Lung (tissue), 12 donors: ENCODE data around the gene ENDOV. TPM values are rescaled to one million over a fixed set of nuclear protein-coding genes. Genes with fewer than 3 reads are reported as not detected.
"Not testable (repeated sequence)": the region's sequence is repeated elsewhere in the genome, so short reads cannot be mapped to it uniquely, and the experiment has no call there.

ENCODE experiments used
- ATAC-seq: fragments of 200-7000 bp; cut with Tn5 transposase; one replicate; pipeline ENCODE4 v1.9.1; 2020; ENCODE audit warnings: moderate number of reproducible peaks; ENCODE audit not compliant: insufficient read depth, low FRiP score
- DNase-seq, 3 donors: peaks; one replicate each; pipeline ENCODE4 v3.0.0-alpha.2; 2013 to 2017
- H3K27ac ChIP-seq, 2 donors: one replicate each; pipeline ENCODE4 v1.5.1; 2013; ENCODE audit warnings: mild to moderate bottlenecking in 2 of 2, moderate library complexity in 2 of 2, control low read depth in 1 of 2, inconsistent platforms in 1 of 2, low read depth in 1 of 2, low read length in 1 of 2
- H3K27me3 ChIP-seq, 3 donors: one replicate each; pipeline ENCODE4 v1.5.1; 2013; ENCODE audit warnings: low read length in 2 of 3; ENCODE audit not compliant: control insufficient read depth in 3 of 3, insufficient read depth in 3 of 3
- H3K36me3 ChIP-seq, 4 donors: one replicate each; pipeline ENCODE4 v1.5.1; 2013; ENCODE audit warnings: low read length in 4 of 4, mild to moderate bottlenecking in 1 of 4, moderate library complexity in 1 of 4; ENCODE audit not compliant: control insufficient read depth in 4 of 4, insufficient read depth in 4 of 4
- H3K4me1 ChIP-seq, 5 donors: one replicate each; pipeline ENCODE4 v1.5.1; 2013; ENCODE audit warnings: low read length in 5 of 5, mild to moderate bottlenecking in 2 of 5, moderate library complexity in 1 of 5; ENCODE audit not compliant: control insufficient read depth in 5 of 5, insufficient read depth in 5 of 5
- H3K4me3 ChIP-seq: one replicate; pipeline ENCODE4 v1.5.1; 2013; ENCODE audit warnings: mild to moderate bottlenecking, control low read depth, moderate library complexity
- H3K9ac ChIP-seq, 2 donors: one replicate each; pipeline ENCODE4 v1.5.1; 2013; ENCODE audit warnings: low read length in 2 of 2, control low read depth in 1 of 2; ENCODE audit not compliant: insufficient read depth in 1 of 2
- H3K9me3 ChIP-seq, 4 donors: one replicate each; pipeline ENCODE4 v1.5.1; 2013; ENCODE audit warnings: low read length in 3 of 4, mild to moderate bottlenecking in 1 of 4, moderate library complexity in 1 of 4; ENCODE audit not compliant: control insufficient read depth in 4 of 4, insufficient read depth in 3 of 4
- CTCF ChIP-seq: IDR thresholded peaks from 2 replicates; pipeline ENCODE4 v1.5.1; 2012; ENCODE audit warnings: mild to moderate bottlenecking; ENCODE audit errors: control extremely low read depth, extremely low read depth
- WGBS, 2 donors: extraction: QIAGEN DNeasy Blood & Tissue Kit; methylation state at CpG; one replicate each; pipeline ENCODE4 v1.1.7; 2013; 5-methylcytosine and 5-hydroxymethylcytosine counted together
- polyA plus RNA-seq, 2 donors: library from polyadenylated mRNA; stranded (reverse); fragments of 200-250 nt; gene quantifications; one replicate each; pipeline ENCODE4 v1.2.1, GENCODE V29; 2013
- total RNA-seq, 2 donors: library from RNA; depleted of rRNA in 1 of 2; stranded (reverse); fragments of >200 nt in 1 of 2; gene quantifications; one replicate each; pipeline ENCODE4 v1.2.1, GENCODE V29; 2014 to 2021
- donor health status: control.
- donor health status: control.
- donor health status: Bipolar disorder and iron deficiency.
- donor health status: healthy.
- donor health status: DM: yes; HTN: yes; CAD: no.

ENDOV gene
- total and polyA plus RNA-seq, 4 donors: 11.8 to 28.8 (median 22.4) TPM

DNA sequence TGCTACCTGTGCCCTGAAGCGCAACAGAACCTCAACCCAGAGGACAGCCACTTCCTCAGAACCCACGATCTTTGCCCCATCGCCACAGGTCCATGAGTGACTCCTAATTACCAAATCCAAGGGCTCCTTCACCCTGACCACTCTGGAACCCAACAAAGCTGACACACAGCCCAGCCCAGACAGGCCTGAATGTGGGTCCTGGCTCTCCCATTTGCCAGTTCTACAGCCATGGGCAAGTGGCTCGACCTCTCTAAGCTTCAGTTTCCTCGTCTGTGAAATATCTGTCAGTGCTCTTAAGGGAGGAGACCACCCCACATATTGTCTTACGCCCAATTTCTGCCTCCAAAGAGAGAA lies 18.0 kb upstream of the ENDOV start:
- DNase-seq (no peak), ATAC-seq (no peak)
- WGBS, 2 donors: 81 to 85% methylated on average over 6 of the region's 6 CpGs
- H3K4me1 ChIP-seq: peaks cover 0 to 28% (median 7%) of the 10 kb centered on the region in 5 donors
- peaks cover 0 to 20% (median 4%) of the 10 kb centered on the region in 4 donors for H3K36me3 ChIP-seq
- H3K27me3 ChIP-seq: no peaks in the 10 kb centered on the region
- no peak for TF ChIP-seq CTCF
- no peak overlapping the region for H3K9ac ChIP-seq
- no peaks in the 10 kb centered on the region for H3K9me3 ChIP-seq
- no peak overlapping the region for H3K4me3 ChIP-seq
- H3K27ac ChIP-seq: no peak overlapping the region

DNA sequence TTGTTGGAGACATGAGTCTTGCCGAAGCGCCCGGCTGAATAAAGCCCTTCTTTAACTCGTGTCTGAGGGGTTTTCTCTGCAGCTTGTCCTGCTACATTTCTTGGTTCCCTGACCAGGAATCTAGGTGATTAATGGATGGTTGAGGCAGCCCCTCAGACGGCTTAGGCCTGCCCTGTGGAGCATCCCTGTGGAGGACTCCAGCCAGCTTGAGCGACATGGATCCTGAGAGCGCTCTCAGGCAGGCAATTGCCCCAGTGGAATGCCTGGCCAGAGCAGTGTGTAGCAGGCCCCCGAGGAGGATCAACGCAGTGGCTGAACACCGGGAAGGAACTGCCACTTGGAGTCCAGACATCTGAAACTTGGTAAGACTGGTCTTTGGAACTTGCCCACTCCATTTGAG lies 17.3 kb upstream of the ENDOV start:
- H3K27me3 ChIP-seq: no peaks in the 10 kb centered on the region
- peaks cover 0 to 28% (median 7%) of the 10 kb centered on the region in 5 donors for H3K4me1 ChIP-seq
- no peaks in the 10 kb centered on the region for H3K9me3 ChIP-seq
- 83 to 85% methylated on average over 10 of the region's 10 CpGs for WGBS, 2 donors
- no peak overlapping the region for H3K9ac ChIP-seq
- ATAC-seq: no peak
- no peak overlapping the region for H3K4me3 ChIP-seq
- H3K36me3 ChIP-seq: peaks cover 0 to 18% (median 2%) of the 10 kb centered on the region in 4 donors
- no peak for DNase-seq
- TF ChIP-seq CTCF: no peak
- H3K27ac ChIP-seq: no peak overlapping the region

GRCh38 chr17:80401086-80401485 lies 13.9 kb upstream of the ENDOV start:
- not testable (repeated sequence) for H3K9me3 ChIP-seq, H3K9ac ChIP-seq, H3K36me3 ChIP-seq, ATAC-seq, H3K27ac ChIP-seq, H3K4me3 ChIP-seq, H3K27me3 ChIP-seq, H3K4me1 ChIP-seq, DNase-seq
- 84 to 92% methylated on average over 9 of the region's 9 CpGs for WGBS, 2 donors

GRCh38 chr17:80402102-80402501 lies 12.9 kb upstream of the ENDOV start:
- not testable (repeated sequence) for H3K27me3 ChIP-seq, H3K4me3 ChIP-seq, H3K9ac ChIP-seq, H3K36me3 ChIP-seq, H3K4me1 ChIP-seq, DNase-seq, H3K27ac ChIP-seq, ATAC-seq, H3K9me3 ChIP-seq
- WGBS, 2 donors: 93 to 96% methylated on average over 13 of the region's 13 CpGs

GRCh38 chr17:80402959-80403358 lies 12.0 kb upstream of the ENDOV start:
- 97 to 98% methylated on average over 4 of the region's 4 CpGs for WGBS, 2 donors

More at GRCh38 chr17:80402959-80403358, 12.0 kb upstream of the ENDOV start:
- H3K36me3 ChIP-seq: no peaks in the 10 kb centered on the region
- DNase-seq (no peak), ATAC-seq (no peak)
- no peaks in the 10 kb centered on the region for H3K9me3 ChIP-seq
- H3K27me3 ChIP-seq: no peaks in the 10 kb centered on the region
- H3K9ac ChIP-seq: no peak overlapping the region
- no peak for TF ChIP-seq CTCF
- no peak overlapping the region for H3K27ac ChIP-seq
- H3K4me3 ChIP-seq: no peak overlapping the region
- H3K4me1 ChIP-seq: no peaks in the 10 kb centered on the region
